Spleen (tissue), 7 donors: Measurements from ENCODE around the gene SLC2A2.

Experiments used
- CTCF ChIP-seq, 11 experiments: fragments of 200-600 bp in 7 of 11; fragments of 450-650 bp in 4 of 11; sonication (generic) in 4 of 11; IDR thresholded peaks in 8 of 11; conservative IDR thresholded peaks in 3 of 11; 1 replicate in 7 of 11; 2 replicates in 4 of 11; pipeline versions ENCODE4 v1.4.0 to v1.8.0; 2016 to 2021; ENCODE audit warnings: antibody characterized with exemption in 11 of 11, inconsistent platforms in 4 of 11, mild to moderate bottlenecking in 1 of 11
- POLR2A ChIP-seq, 3 donors: fragments of 450-650 bp; IDR thresholded peaks; one replicate each; pipeline ENCODE4 v1.5.1; 2017; ENCODE audit warnings: antibody characterized with exemption in 3 of 3, mild to moderate bottlenecking in 1 of 3
- donor health status: DM: no; HTN: no; CAD: no; lungs with moderate emphysema.
- donor health status: DM: no; HTN: no; CAD: no.
- donor health status: DM: no; HTN: no; CAD: no.

GRCh38 chr3:170962411-170962810 lies 64.1 kb downstream of the SLC2A2 start:
- no peak for TF ChIP-seq CTCF (IDR thresholded peaks at IDR 0.05 in 8 of 11, conservative IDR thresholded peaks at IDR 0.05 in 3 of 11)
- no peak for TF ChIP-seq POLR2A (IDR thresholded peaks at IDR 0.05)
